H1 (cell line): ENCODE measurements around the gene SLC23A3. TPM values are rescaled to one million over a fixed set of nuclear protein-coding genes. Genes with fewer than 3 reads are reported as not detected.

ENCODE experiments used
- CTCF ChIA-PET: fragments of 300-600 bp; sonication (Branson Sonifier 250); formaldehyde crosslinking; loops from one replicate; lab custom pipeline; 2021; ENCODE audit not compliant: partially characterized antibody; lab: Charles Lee
- POLR2A ChIA-PET: fragments of 300-600 bp; sonication (Branson Sonifier 250); formaldehyde crosslinking; loops from one replicate; lab custom pipeline; 2021; ENCODE audit warnings: inconsistent platforms; ENCODE audit not compliant: partially characterized antibody; lab: Charles Lee
- DNase-seq, 2 experiments: peaks; one replicate each; pipeline versions ENCODE4 v3.0.0 to v3.0.0-alpha.2; 2010 to 2022; ENCODE audit warnings: low spot score in 2 of 2, low read depth in 1 of 2, mixed read lengths in 1 of 2
- FAIRE-seq: peaks from 2 replicates; lab custom pipeline; 2011; peaks lifted over from hg19 to GRCh38; lab: Jason Lieb, UNC
- H2AFZ ChIP-seq: 2 replicates; pipeline ENCODE4 v1.8.1; 2012; ENCODE audit warnings: low read length, inconsistent platforms
- H2AK5ac ChIP-seq: 2 replicates; pipeline ENCODE4 v1.6.1; 2013; ENCODE audit warnings: low read depth, low read length
- H2BK120ac ChIP-seq: replicated peaks from 2 replicates; pipeline ENCODE3; 2013; ENCODE audit warnings: low read depth, low read length, inconsistent platforms
- H2BK12ac ChIP-seq: 2 replicates; pipeline ENCODE4 v1.6.1; 2013; ENCODE audit warnings: low read depth, low read length
- H2BK15ac ChIP-seq: 2 replicates; pipeline ENCODE4 v1.6.1; 2013; ENCODE audit warnings: low read length
- H2BK20ac ChIP-seq: 2 replicates; pipeline ENCODE4 v1.6.1; 2013; ENCODE audit warnings: low read length
- H2BK5ac ChIP-seq: 2 replicates; pipeline ENCODE4 v1.6.1; 2013; ENCODE audit warnings: low read depth, low read length
- H3K14ac ChIP-seq: 2 replicates; pipeline ENCODE4 v1.6.1; 2013; ENCODE audit warnings: inconsistent platforms; ENCODE audit not compliant: insufficient read length
- H3K18ac ChIP-seq: 2 replicates; pipeline ENCODE4 v1.6.1; 2013; ENCODE audit warnings: low read length; ENCODE audit errors: extremely low read depth
- H3K23ac ChIP-seq: 2 replicates; pipeline ENCODE4 v1.6.1; 2013; ENCODE audit warnings: inconsistent platforms; ENCODE audit not compliant: insufficient read length
- H3K23me2 ChIP-seq: 2 replicates; pipeline ENCODE4 v1.6.1; 2013; ENCODE audit warnings: low read depth, low read length
- H3K27ac ChIP-seq: 2 replicates; pipeline ENCODE4 v1.6.1; 2011; ENCODE audit warnings: low read depth, low read length, inconsistent platforms
- H3K27me3 ChIP-seq, 4 experiments: replicated peaks in 1 of 4; 1 replicate in 1 of 4; 2 replicates in 3 of 4; pipeline versions ENCODE4 v1.6.1 to v1.8.1; 2011 to 2013; ENCODE audit warnings: low read length in 3 of 4, mild to moderate bottlenecking in 3 of 4, inconsistent platforms in 2 of 4, mixed read lengths in 2 of 4, moderate library complexity in 1 of 4; ENCODE audit not compliant: control insufficient read depth in 3 of 4, insufficient read depth in 3 of 4; ENCODE audit errors: extremely low read depth in 1 of 4
- H3K36me3 ChIP-seq, 4 experiments: 2 replicates each; pipeline versions ENCODE4 v1.6.1 to v1.8.1; 2011 to 2013; ENCODE audit warnings: mild to moderate bottlenecking in 4 of 4, low read length in 3 of 4, moderate library complexity in 2 of 4, control low read depth in 1 of 4, inconsistent platforms in 1 of 4; ENCODE audit not compliant: insufficient read depth in 4 of 4, control insufficient read depth in 2 of 4
- H3K4ac ChIP-seq: replicated peaks from 2 replicates; pipeline ENCODE3; 2013; ENCODE audit warnings: low read length, low read depth, mixed read lengths, inconsistent platforms; ENCODE audit not compliant: insufficient read length
- H3K4me1 ChIP-seq, 4 experiments: replicated peaks in 1 of 4; 1 replicate in 1 of 4; 2 replicates in 3 of 4; pipeline versions ENCODE4 v1.6.1 to v1.8.1; 2011 to 2013; ENCODE audit warnings: low read length in 3 of 4, inconsistent platforms in 2 of 4, mixed read lengths in 1 of 4; ENCODE audit not compliant: insufficient read depth in 4 of 4, control insufficient read depth in 3 of 4
- H3K4me2 ChIP-seq, 2 experiments: 2 replicates each; pipeline versions ENCODE4 v1.6.1 to v1.8.1; 2011 to 2013; ENCODE audit warnings: low read depth in 2 of 2, low read length in 2 of 2, control low read depth in 1 of 2, inconsistent platforms in 1 of 2, mild to moderate bottlenecking in 1 of 2; ENCODE audit not compliant: insufficient read depth in 1 of 2
- H3K4me3 ChIP-seq, 4 experiments: fragments of 200-600, 300-600 bp in 1 of 4; sonication (generic), shearing (Covaris generic), sonication (Bioruptor Twin) in 1 of 4; 2 replicates each; pipeline versions ENCODE4 v1.5.1 to v1.8.1; 2011 to 2016; ENCODE audit warnings: low read length in 4 of 4, low read depth in 3 of 4, control low read depth in 2 of 4, inconsistent platforms in 2 of 4, mild to moderate bottlenecking in 2 of 4, mixed read lengths in 1 of 4, moderate library complexity in 1 of 4; ENCODE audit not compliant: insufficient read depth in 2 of 4; ENCODE audit errors: extremely low read depth in 1 of 4
- H3K56ac ChIP-seq: replicated peaks from 2 replicates; pipeline ENCODE3; 2013; ENCODE audit warnings: low read depth, mild to moderate bottlenecking, mixed read lengths, low read length, inconsistent platforms; ENCODE audit not compliant: insufficient read length
- H3K79me1 ChIP-seq: 2 replicates; pipeline ENCODE4 v1.6.1; 2013; ENCODE audit warnings: low read depth, low read length, control low read depth
- H3K79me2 ChIP-seq, 2 experiments: 2 replicates each; pipeline versions ENCODE4 v1.6.1 to v1.8.1; 2012 to 2013; ENCODE audit warnings: low read length in 2 of 2, mild to moderate bottlenecking in 2 of 2, inconsistent platforms in 1 of 2; ENCODE audit not compliant: insufficient read depth in 2 of 2, control insufficient read depth in 1 of 2
- H3K9ac ChIP-seq, 4 experiments: replicated peaks in 1 of 4; 1 replicate in 1 of 4; 2 replicates in 3 of 4; pipeline versions ENCODE4 v1.6.1 to v1.8.1; 2011 to 2013; ENCODE audit warnings: low read depth in 3 of 4, low read length in 3 of 4, control low read depth in 2 of 4, mild to moderate bottlenecking in 2 of 4, moderate library complexity in 2 of 4, inconsistent platforms in 1 of 4; ENCODE audit errors: extremely low read depth in 1 of 4
- H3K9me3 ChIP-seq, 2 experiments: 2 replicates each; pipeline versions ENCODE4 v1.6.1 to v1.8.1; 2012 to 2013; ENCODE audit warnings: mild to moderate bottlenecking in 2 of 2, moderate library complexity in 2 of 2, control low read depth in 1 of 2, inconsistent platforms in 1 of 2, low read depth in 1 of 2, low read length in 1 of 2, mixed read lengths in 1 of 2; ENCODE audit not compliant: insufficient read depth in 2 of 2
- H4K20me1 ChIP-seq, 2 experiments: replicated peaks in 1 of 2; 2 replicates each; pipeline versions ENCODE3 to v1.8.1; 2011 to 2013; ENCODE audit warnings: inconsistent platforms in 2 of 2, low read length in 2 of 2, mild to moderate bottlenecking in 1 of 2; ENCODE audit not compliant: insufficient read depth in 2 of 2, control insufficient read depth in 1 of 2
- H4K5ac ChIP-seq: 2 replicates; pipeline ENCODE4 v1.6.1; 2013; ENCODE audit warnings: low read length, low read depth, mixed read lengths, inconsistent platforms; ENCODE audit not compliant: insufficient read length
- H4K8ac ChIP-seq: 2 replicates; pipeline ENCODE4 v1.8.0; 2013; ENCODE audit warnings: mild to moderate bottlenecking, moderate library complexity, low read length, inconsistent platforms; ENCODE audit not compliant: insufficient read depth; ENCODE audit errors: extremely low read depth
- H4K91ac ChIP-seq: replicated peaks from 2 replicates; pipeline ENCODE3; 2013; ENCODE audit warnings: low read length, mixed read lengths, inconsistent platforms; ENCODE audit not compliant: insufficient read length
- BACH1 ChIP-seq: IDR thresholded peaks from 2 replicates; pipeline ENCODE4 v1.6.1; 2012; ENCODE audit warnings: low read length, improper control_type of control experiment
- EGR1 ChIP-seq: IDR thresholded peaks from 2 replicates; pipeline ENCODE4 v1.6.1; 2011; ENCODE audit warnings: low read depth, low read length, borderline replicate concordance
- GABPA ChIP-seq: IDR thresholded peaks from 2 replicates; pipeline ENCODE4 v1.6.1; 2011; ENCODE audit warnings: mild to moderate bottlenecking, low read length, moderate library complexity, borderline replicate concordance; ENCODE audit not compliant: insufficient read depth
- NANOG ChIP-seq: IDR thresholded peaks from 2 replicates; pipeline ENCODE4 v1.6.1; 2011; ENCODE audit warnings: low read length, low read depth, mild to moderate bottlenecking, inconsistent platforms; ENCODE audit not compliant: insufficient read depth, poor library complexity, severe bottlenecking
- PHF8 ChIP-seq: fragments of 200-600 bp; sonication (generic); conservative IDR thresholded peaks from 2 replicates; pipeline ENCODE4 v1.7.1; 2012; ENCODE audit warnings: low read depth, mild to moderate bottlenecking, inconsistent platforms, low read length, moderate library complexity
- SIX5 ChIP-seq: IDR thresholded peaks from 2 replicates; pipeline ENCODE4 v1.6.1; 2011; ENCODE audit warnings: mild to moderate bottlenecking, low read depth, low read length
- SP1 ChIP-seq: IDR thresholded peaks from 2 replicates; pipeline ENCODE4 v1.6.1; 2011; ENCODE audit warnings: low read depth, low read length
- TCF12 ChIP-seq: IDR thresholded peaks from 2 replicates; pipeline ENCODE4 v1.6.1; 2011; ENCODE audit warnings: low read depth, mild to moderate bottlenecking, low read length
- WGBS, 2 experiments: shearing (Covaris generic) in 1 of 2; methylation state at CpG; one replicate each; pipeline versions ENCODE4 v1.1.6 to v1.1.7; 2013 to 2015; ENCODE audit warnings: low lambda C conversion rate in 2 of 2, mixed read lengths in 2 of 2, inconsistent platforms in 1 of 2, low coverage in 1 of 2, missing lambda C conversion rate in 1 of 2; ENCODE audit not compliant: insufficient replicate concordance in 2 of 2, insufficient coverage in 1 of 2, insufficient read length in 1 of 2; ENCODE audit errors: extremely low coverage in 1 of 2, missing lambda C conversion rate in 1 of 2; 5-methylcytosine and 5-hydroxymethylcytosine counted together
- polyA plus RNA-seq, 7 experiments: library from polyadenylated mRNA; depleted of rRNA in 3 of 7; stranded (reverse) in 5 of 7; unstranded in 2 of 7; fragments of >200 nt in 5 of 7; fragments of 200-250 nt in 2 of 7; gene quantifications; 1 replicate in 5 of 7; 2 replicates in 1 of 7; 4 replicates in 1 of 7; pipeline versions ENCODE4 v1.2.1 to v1.2.3, GENCODE V29; 2011 to 2013; ENCODE audit warnings: missing spikeins in 2 of 7, mixed read lengths in 2 of 7
- total RNA-seq: library from RNA; stranded (reverse); fragmentation: NEBNext Ultra II Directional; extraction: Animal tissue kit (Norgen Biotek cat#: 25700); gene quantifications from 2 replicates; pipeline ENCODE4 v1.2.1, GENCODE V29; 2021
- TF ChIP-seq, protein P1 (sequence below): IDR thresholded peaks from 2 replicates; pipeline ENCODE4 v1.6.1; 2011; ENCODE audit warnings: low read length, improper control_type of control experiment

SLC23A3 gene
- total and polyA plus RNA-seq, 2 of the 8 experiments (the other 6 are each of a cell fraction or from before 2014, with no cell fraction given) = 0.35 to 0.84 TPM

DNA sequence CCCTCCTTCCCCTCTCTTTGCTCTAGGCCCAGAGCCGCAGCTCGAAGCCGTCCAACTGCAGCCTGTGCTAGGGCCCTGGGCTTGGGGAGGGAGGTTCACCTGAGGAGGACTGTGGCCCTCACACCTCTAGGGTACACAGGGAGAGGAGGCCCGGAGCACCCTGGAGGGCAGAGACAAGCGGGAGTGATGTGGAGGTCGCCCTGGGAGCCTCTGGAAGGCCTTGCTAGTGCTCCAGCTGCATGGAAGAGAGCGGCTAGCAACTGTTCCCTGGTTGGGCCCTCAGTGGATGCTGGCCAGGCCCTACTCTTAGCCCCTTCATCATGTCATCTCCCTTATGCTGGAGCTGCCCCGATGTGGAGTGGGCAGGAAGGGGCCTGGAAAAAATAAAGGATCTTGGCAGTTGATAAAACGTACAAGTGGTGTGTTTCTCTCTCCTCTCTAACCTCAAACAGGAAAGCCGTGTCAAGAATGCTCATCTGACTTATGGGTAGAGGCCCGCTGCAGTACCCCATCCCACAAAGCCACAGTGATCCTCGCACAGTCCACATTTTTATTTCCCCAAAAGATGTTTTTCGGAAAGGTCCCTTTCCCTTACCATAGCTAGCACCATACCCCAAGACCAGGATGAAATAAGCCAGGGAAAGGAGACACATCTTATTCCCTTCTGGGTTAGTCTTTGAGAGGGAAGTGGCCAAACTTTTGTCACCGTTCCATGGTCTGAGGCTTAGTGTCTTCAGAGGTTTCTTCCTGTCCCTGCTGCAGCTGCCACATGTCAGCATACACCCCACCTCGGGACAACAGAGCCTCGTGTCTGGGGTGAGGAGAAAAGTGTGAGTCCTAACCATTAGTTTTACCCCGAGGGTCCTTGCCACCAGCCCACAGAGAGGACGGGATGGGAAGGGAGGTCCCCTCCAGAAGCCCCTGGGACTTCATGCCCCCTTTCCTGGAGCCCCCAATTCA, 39.7 kb upstream of the SLC23A3 start:
- H3K9me3 ChIP-seq = no peaks in the 10 kb centered on the region
- DNase-seq = no peak
- H2BK15ac ChIP-seq = no peak overlapping the region
- H3K4me3 ChIP-seq = no peak overlapping the region
- no peak overlapping the region for H3K9ac ChIP-seq
- no peak overlapping the region for H3K18ac ChIP-seq
- FAIRE-seq = no peak
- no peak overlapping the region for H3K56ac ChIP-seq
- no peak overlapping the region for H4K5ac ChIP-seq
- no peak overlapping the region for H3K4me2 ChIP-seq
- H3K23me2 ChIP-seq = peaks cover 10% of the 10 kb centered on the region
- H2BK120ac ChIP-seq = no peak overlapping the region
- H3K36me3 ChIP-seq = peaks cover 8 to 45% (median 21%) of the 10 kb centered on the region in 4 experiments
- POLR2A ChIA-PET = interaction anchor here (0.9 to 6.1 kb wide), 4 partner anchors 9 to 21 kb away, joined by 3 to 101 read pairs (median 4); partner anchors contain the start of genes ABCB6 and ANKZF1
- 89% methylated on average over 18 of the region's 18 CpGs; no CpG with 5 or more reads in 1 of the 2 experiments for WGBS, 2 experiments
- peaks cover 0 to 6% (median 3%) of the 10 kb centered on the region in 4 experiments; a peak in 5 of 7 replicates for H3K4me1 ChIP-seq
- H2AFZ ChIP-seq = no peak overlapping the region
- H4K20me1 ChIP-seq = peaks cover 0 to 4% of the 10 kb centered on the region in 2 experiments
- H2BK20ac ChIP-seq = no peak overlapping the region
- H3K4ac ChIP-seq = no peak overlapping the region
- H3K79me1 ChIP-seq = no peaks in the 10 kb centered on the region
- H3K27me3 ChIP-seq = no peaks in the 10 kb centered on the region
- H4K91ac ChIP-seq = no peak overlapping the region
- no peak overlapping the region for H3K14ac ChIP-seq
- TF ChIP-seq EGR1 (no peak), BACH1 (no peak), SIX5 (no peak), TCF12 (no peak), PHF8 (no peak), GABPA (no peak), NANOG (no peak), SP1 (no peak)
- TF ChIP-seq, protein P1, sequence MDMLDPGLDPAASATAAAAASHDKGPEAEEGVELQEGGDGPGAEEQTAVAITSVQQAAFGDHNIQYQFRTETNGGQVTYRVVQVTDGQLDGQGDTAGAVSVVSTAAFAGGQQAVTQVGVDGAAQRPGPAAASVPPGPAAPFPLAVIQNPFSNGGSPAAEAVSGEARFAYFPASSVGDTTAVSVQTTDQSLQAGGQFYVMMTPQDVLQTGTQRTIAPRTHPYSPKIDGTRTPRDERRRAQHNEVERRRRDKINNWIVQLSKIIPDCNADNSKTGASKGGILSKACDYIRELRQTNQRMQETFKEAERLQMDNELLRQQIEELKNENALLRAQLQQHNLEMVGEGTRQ = no peak
- H4K8ac ChIP-seq = no peak overlapping the region
- H2BK5ac ChIP-seq = no peak overlapping the region
- H3K27ac ChIP-seq = no peak overlapping the region
- CTCF ChIA-PET = interaction anchor here (1.5 kb wide), 1 partner anchor 10 kb away, joined by 3 read pairs; no protein-coding TSS in a partner anchor
- no peak overlapping the region for H2AK5ac ChIP-seq
- no peak overlapping the region for H3K23ac ChIP-seq
- H2BK12ac ChIP-seq = no peak overlapping the region
- no peaks in the 10 kb centered on the region for H3K79me2 ChIP-seq
